Measurements from ENCODE around the gene SH3BGRL2. TPM values are rescaled to one million over a fixed set of nuclear protein-coding genes. Genes with fewer than 3 reads are reported as not detected.
"Not testable (repeated sequence)": the region's sequence is repeated elsewhere in the genome, so short reads cannot be mapped to it uniquely, and the experiment has no call there.

SH3BGRL2 gene
- total RNA-seq, 1 experiment from 2014 or later: 27.4 TPM

- H3K36me3 ChIP-seq (ENCODE audit: low read depth): no peaks in the 10 kb centered on the region
- CTCF ChIA-PET: no interaction called here
- BruUV-seq (replicated peaks): no TSS peak
- H3K4me2 ChIP-seq: no peak overlapping the region
- H4K20me1 ChIP-seq (ENCODE audit: insufficient read depth): no peaks in the 10 kb centered on the region
- H3K4me3 ChIP-seq: no peak overlapping the region
- no peaks in the 10 kb centered on the region for H3K4me1 ChIP-seq (replicated peaks; ENCODE audit: insufficient read depth)
- TF ChIP-seq CTCF (conservative IDR thresholded peaks at IDR 0.05) (no peak), EZH2 (IDR thresholded peaks at IDR 0.05; ENCODE audit: low read depth) (no peak)
- H2AFZ ChIP-seq: no peak overlapping the region
- H3K27me3 ChIP-seq (ENCODE audit: insufficient read depth, low read depth): no peaks in the 10 kb centered on the region
- no peaks in the 10 kb centered on the region for H3K9me3 ChIP-seq (ENCODE audit: insufficient read depth, low read depth)
- no peaks in the 10 kb centered on the region for H3K9me2 ChIP-seq (ENCODE audit: insufficient read depth)
- no peaks in the 10 kb centered on the region for H3K79me2 ChIP-seq (ENCODE audit: low read depth)
- intact Hi-C loops (cut with micrococcal nuclease; ENCODE audit: unreplicated experiment): no loop called here
- no peaks in the 10 kb centered on the region for H3F3A ChIP-seq (ENCODE audit: insufficient read depth, low read depth)
- POLR2A ChIA-PET (ENCODE audit: unreplicated experiment): no interaction called here
- no peak overlapping the region for H3K27ac ChIP-seq
- DNase-seq: no peak
Observed at GRCh38 chr6:79742030-79742429, 110.9 kb downstream of the SH3BGRL2 start.

GRCh38 chr6:79745282-79745681, 114.2 kb downstream of the SH3BGRL2 start:
- not testable (repeated sequence) for H3K4me3 ChIP-seq; DNase-seq; BruUV-seq (replicated peaks)

GRCh38 chr6:79746325-79746724, 115.2 kb downstream of the SH3BGRL2 start:
- H2AFZ ChIP-seq; H3K4me1 ChIP-seq (replicated peaks; ENCODE audit: insufficient read depth); H4K20me1 ChIP-seq (ENCODE audit: insufficient read depth); BruUV-seq (replicated peaks); H3K79me2 ChIP-seq (ENCODE audit: low read depth); H3K9me3 ChIP-seq (ENCODE audit: insufficient read depth, low read depth); H3K36me3 ChIP-seq (ENCODE audit: low read depth); H3F3A ChIP-seq (ENCODE audit: insufficient read depth, low read depth); H3K4me3 ChIP-seq; H3K27ac ChIP-seq; H3K27me3 ChIP-seq (ENCODE audit: insufficient read depth, low read depth); intact Hi-C loops (cut with micrococcal nuclease; ENCODE audit: unreplicated experiment); H3K9me2 ChIP-seq (ENCODE audit: insufficient read depth); H3K4me2 ChIP-seq; CTCF ChIA-PET; DNase-seq: not testable (repeated sequence)
- POLR2A ChIA-PET (ENCODE audit: unreplicated experiment): interaction anchor here (0.7 kb wide), 1 partner anchor 292 kb away, joined by 5 read pairs; no protein-coding TSS in a partner anchor

More at GRCh38 chr6:79745282-79745681, 114.2 kb downstream of the SH3BGRL2 start:
- H3K4me1 ChIP-seq (replicated peaks; ENCODE audit: insufficient read depth); H2AFZ ChIP-seq; H3F3A ChIP-seq (ENCODE audit: insufficient read depth, low read depth); H4K20me1 ChIP-seq (ENCODE audit: insufficient read depth); H3K4me2 ChIP-seq; POLR2A ChIA-PET (ENCODE audit: unreplicated experiment); H3K27ac ChIP-seq; H3K36me3 ChIP-seq (ENCODE audit: low read depth); H3K9me2 ChIP-seq (ENCODE audit: insufficient read depth); H3K9me3 ChIP-seq (ENCODE audit: insufficient read depth, low read depth); intact Hi-C loops (cut with micrococcal nuclease; ENCODE audit: unreplicated experiment); H3K79me2 ChIP-seq (ENCODE audit: low read depth); H3K27me3 ChIP-seq (ENCODE audit: insufficient read depth, low read depth); CTCF ChIA-PET: not testable (repeated sequence)

- ChIA-PET CTCF (no interaction called here), POLR2A (ENCODE audit: unreplicated experiment) (no interaction called here)
- Histone ChIP-seq H3K27me3 (ENCODE audit: insufficient read depth, low read depth) (no peaks in the 10 kb centered on the region), H3K9me2 (ENCODE audit: insufficient read depth) (no peaks in the 10 kb centered on the region), H3F3A (ENCODE audit: insufficient read depth, low read depth) (no peaks in the 10 kb centered on the region), H2AFZ (no peak overlapping the region), H3K4me2 (no peak overlapping the region), H4K20me1 (ENCODE audit: insufficient read depth) (no peaks in the 10 kb centered on the region), H3K9me3 (ENCODE audit: insufficient read depth, low read depth) (no peaks in the 10 kb centered on the region), H3K4me3 (no peak overlapping the region), H3K79me2 (ENCODE audit: low read depth) (no peaks in the 10 kb centered on the region), H3K27ac (no peak overlapping the region), H3K36me3 (ENCODE audit: low read depth) (no peaks in the 10 kb centered on the region), H3K4me1 (replicated peaks; ENCODE audit: insufficient read depth) (no peaks in the 10 kb centered on the region)
- intact Hi-C loops (cut with micrococcal nuclease; ENCODE audit: unreplicated experiment): no loop called here
- TF ChIP-seq EZH2 (IDR thresholded peaks at IDR 0.05; ENCODE audit: low read depth) (no peak), CTCF (conservative IDR thresholded peaks at IDR 0.05) (no peak)
- no TSS peak for BruUV-seq (replicated peaks)
- DNase-seq: no peak
Observed at GRCh38 chr6:79750806-79751205, 119.7 kb downstream of the SH3BGRL2 start.

Other genes starting within 250 kb of the SH3BGRL2 start
- 4.8 and 5.4 TPM in 2 replicates for gene LCA5, start 93.9 kb upstream of the SH3BGRL2 start, total RNA-seq (2021)